Activated CD8-positive, alpha-beta memory T cell treated with anti-CD3 and anti-CD28 coated beads, Interleukin-2, amount 10 ng/mL, durations not matched to agents 7 days and 5 days (primary cell): Measurements from ENCODE around the gene HHATL. TPM values are rescaled to one million over a fixed set of nuclear protein-coding genes. Genes with fewer than 3 reads are reported as not detected.
A peak's percentile ranks its signal among the peaks of the same experiment; 100 is the strongest.

Source experiments
- ATAC-seq: fragments of 150-1000 bp; cut with Tn5 transposase; one replicate; pipeline ENCODE4 v1.10.0; 2021; ENCODE audit warnings: moderate library complexity
- CTCF ChIA-PET: fragments of 350-600 bp; sonication (Branson Sonifier 250); formaldehyde crosslinking; loops from one replicate; lab custom pipeline; 2021; ENCODE audit warnings: antibody characterized with exemption; lab: Charles Lee
- DNase-seq: peaks from one replicate; pipeline ENCODE4 v3.0.0-alpha.2; 2020
- H3K27ac Mint-ChIP-seq: one replicate; pipeline ENCODE4 v1.8.0; 2021; ENCODE audit warnings: mild to moderate bottlenecking, mixed read lengths
- H3K27me3 Mint-ChIP-seq: one replicate; pipeline ENCODE4 v1.8.0; 2021; ENCODE audit warnings: mixed read lengths
- H3K36me3 Mint-ChIP-seq: one replicate; pipeline ENCODE4 v1.8.0; 2021; ENCODE audit warnings: mild to moderate bottlenecking, mixed read lengths
- H3K4me1 Mint-ChIP-seq: one replicate; pipeline ENCODE4 v1.8.0; 2021; ENCODE audit warnings: mixed read lengths
- H3K4me3 Mint-ChIP-seq: one replicate; pipeline ENCODE4 v1.8.0; 2021; ENCODE audit warnings: mild to moderate bottlenecking, moderate library complexity, mixed read lengths
- H3K9me3 Mint-ChIP-seq: one replicate; pipeline ENCODE4 v1.8.0; 2022; ENCODE audit warnings: low read depth, mixed read lengths
- total RNA-seq, 2 experiments: library from RNA; stranded (reverse); gene quantifications; one replicate each; pipeline ENCODE4 v1.2.3, GENCODE V29; 2021

The HHATL gene
- total RNA-seq, 2 experiments from 2014 or later, result not detected

- H3K36me3 Mint-ChIP-seq, result no peaks in the 10 kb centered on the region
- H3K27ac Mint-ChIP-seq, result no peak overlapping the region
- DNase-seq, result no peak
- ATAC-seq, result no peak
- no peak overlapping the region for H3K4me3 Mint-ChIP-seq
- no peaks in the 10 kb centered on the region for H3K4me1 Mint-ChIP-seq
- H3K9me3 Mint-ChIP-seq, result no peaks in the 10 kb centered on the region
- CTCF ChIA-PET, result interaction anchor here (3.7 kb wide), 1 partner anchor 83 kb away, joined by 15 read pairs; no protein-coding TSS in a partner anchor
- no peaks in the 10 kb centered on the region for H3K27me3 Mint-ChIP-seq
Observed at GRCh38 chr3:42662813-42663535, 39.6 kb downstream of the HHATL start.

- ATAC-seq, result no peak
- DNase-seq, result no peak
- Mint-ChIP-seq H3K9me3 (no peaks in the 10 kb centered on the region), H3K4me3 (no peak overlapping the region), H3K27ac (no peak overlapping the region), H3K36me3 (no peaks in the 10 kb centered on the region), H3K4me1 (no peaks in the 10 kb centered on the region), H3K27me3 (no peaks in the 10 kb centered on the region)
- CTCF ChIA-PET, result interaction anchor here (3.7 kb wide), 1 partner anchor 83 kb away, joined by 15 read pairs; no protein-coding TSS in a partner anchor
Observed at GRCh38 chr3:42662037-42662812, 40.4 kb downstream of the HHATL start.

- H3K27ac Mint-ChIP-seq, result no peak overlapping the region
- H3K27me3 Mint-ChIP-seq, result no peaks in the 10 kb centered on the region
- no peaks in the 10 kb centered on the region for H3K4me1 Mint-ChIP-seq
- no peaks in the 10 kb centered on the region for H3K36me3 Mint-ChIP-seq
- CTCF ChIA-PET, result interaction anchor here (3.7 kb wide), 1 partner anchor 84 kb away, joined by 15 read pairs; no protein-coding TSS in a partner anchor
- no peaks in the 10 kb centered on the region for H3K9me3 Mint-ChIP-seq
- H3K4me3 Mint-ChIP-seq, result no peak overlapping the region
- DNase-seq (no peak), ATAC-seq (no peak)
Observed at GRCh38 chr3:42661593-42662022, 41.0 kb downstream of the HHATL start.

GRCh38 chr3:42660898-42661297 is 41.7 kb downstream of the HHATL start:
- H3K4me3 Mint-ChIP-seq, result no peak overlapping the region
- CTCF ChIA-PET, result interaction anchor here (3.7 kb wide), 1 partner anchor 85 kb away, joined by 15 read pairs; no protein-coding TSS in a partner anchor
- H3K4me1 Mint-ChIP-seq, result no peaks in the 10 kb centered on the region
- H3K36me3 Mint-ChIP-seq, result no peaks in the 10 kb centered on the region
- H3K27ac Mint-ChIP-seq, result no peak overlapping the region
- ATAC-seq (peak; percentile 28), DNase-seq (no peak)
- H3K27me3 Mint-ChIP-seq, result no peaks in the 10 kb centered on the region
- no peaks in the 10 kb centered on the region for H3K9me3 Mint-ChIP-seq

- no peak overlapping the region for H3K4me3 Mint-ChIP-seq
- ATAC-seq (no peak), DNase-seq (no peak)
- no peaks in the 10 kb centered on the region for H3K4me1 Mint-ChIP-seq
- H3K36me3 Mint-ChIP-seq, result no peaks in the 10 kb centered on the region
- peaks cover 2% of the 10 kb centered on the region for H3K27me3 Mint-ChIP-seq
- CTCF ChIA-PET, result interaction anchor here (0.6 to 3.7 kb wide), 3 partner anchors 85 to 980 kb away, joined by 3 to 15 read pairs (median 3); no protein-coding TSS in a partner anchor
- no peaks in the 10 kb centered on the region for H3K9me3 Mint-ChIP-seq
- H3K27ac Mint-ChIP-seq, result no peak overlapping the region
Observed at GRCh38 chr3:42660131-42660715, 42.4 kb downstream of the HHATL start.

- Mint-ChIP-seq H3K27me3 (peaks cover 5% of the 10 kb centered on the region), H3K27ac (no peak overlapping the region), H3K4me3 (no peak overlapping the region), H3K9me3 (no peaks in the 10 kb centered on the region), H3K36me3 (no peaks in the 10 kb centered on the region), H3K4me1 (no peaks in the 10 kb centered on the region)
- no peak for ATAC-seq
- DNase-seq, result no peak
- CTCF ChIA-PET, result interaction anchor here (0.6 to 1.0 kb wide), 2 partner anchors 118 to 980 kb away, joined by 3 read pairs; no protein-coding TSS in a partner anchor
Observed at GRCh38 chr3:42659451-42660130, 43.0 kb downstream of the HHATL start.

- Mint-ChIP-seq H3K36me3 (no peaks in the 10 kb centered on the region), H3K4me3 (no peak overlapping the region), H3K4me1 (no peaks in the 10 kb centered on the region), H3K9me3 (no peaks in the 10 kb centered on the region), H3K27me3 (peaks cover 5% of the 10 kb centered on the region), H3K27ac (no peak overlapping the region)
- ATAC-seq (no peak), DNase-seq (no peak)
- CTCF ChIA-PET, result no interaction called here
Observed at GRCh38 chr3:42658771-42659390, 43.7 kb downstream of the HHATL start.

- Mint-ChIP-seq H3K9me3 (no peaks in the 10 kb centered on the region), H3K36me3 (no peaks in the 10 kb centered on the region), H3K4me1 (peaks cover 4% of the 10 kb centered on the region), H3K4me3 (no peak overlapping the region), H3K27ac (no peak overlapping the region), H3K27me3 (peaks cover 7% of the 10 kb centered on the region)
- DNase-seq, result no peak
- CTCF ChIA-PET, result no interaction called here
- no peak for ATAC-seq
Observed at GRCh38 chr3:42658091-42658770, 44.4 kb downstream of the HHATL start.

- ATAC-seq, result no peak
- CTCF ChIA-PET, result no interaction called here
- H3K27ac Mint-ChIP-seq, result no peak overlapping the region
Observed at GRCh38 chr3:42657675-42658074, 44.9 kb downstream of the HHATL start.

GRCh38 chr3:42656680-42657610 is 45.7 kb downstream of the HHATL start:
- no peak for DNase-seq
- H3K4me1 Mint-ChIP-seq, result peaks cover 17% of the 10 kb centered on the region
- CTCF ChIA-PET, result no interaction called here
- no peak overlapping the region for H3K4me3 Mint-ChIP-seq
- no peaks in the 10 kb centered on the region for H3K36me3 Mint-ChIP-seq
- H3K27me3 Mint-ChIP-seq, result peaks cover 7% of the 10 kb centered on the region
- H3K27ac Mint-ChIP-seq, result no peak overlapping the region
- no peaks in the 10 kb centered on the region for H3K9me3 Mint-ChIP-seq
- ATAC-seq, result no peak

More at GRCh38 chr3:42657675-42658074, 44.9 kb downstream of the HHATL start:
- H3K36me3 Mint-ChIP-seq, result no peaks in the 10 kb centered on the region
- H3K4me1 Mint-ChIP-seq, result peaks cover 10% of the 10 kb centered on the region
- DNase-seq, result no peak
- no peaks in the 10 kb centered on the region for H3K9me3 Mint-ChIP-seq
- H3K27me3 Mint-ChIP-seq, result peaks cover 7% of the 10 kb centered on the region
- no peak overlapping the region for H3K4me3 Mint-ChIP-seq

GRCh38 chr3:42655980-42656679 is 46.5 kb downstream of the HHATL start:
- ATAC-seq (no peak), DNase-seq (no peak)
- Mint-ChIP-seq H3K27ac (no peak overlapping the region), H3K27me3 (peaks cover 7% of the 10 kb centered on the region), H3K4me1 (peaks cover 19% of the 10 kb centered on the region), H3K36me3 (no peaks in the 10 kb centered on the region), H3K9me3 (no peaks in the 10 kb centered on the region), H3K4me3 (no peak overlapping the region)
- CTCF ChIA-PET, result no interaction called here
